GM12878 (cell line): Measurements from ENCODE around the gene ZBTB22. TPM values are rescaled to one million over a fixed set of nuclear protein-coding genes. Genes with fewer than 3 reads are reported as not detected.

Experiments used
- ATAC-seq: fragments of 200-7000 bp; cut with Tn5 transposase; 3 replicates; pipeline ENCODE4 v1.9.1; 2020; ENCODE audit warnings: mild to moderate bottlenecking, moderate library complexity
- BruUV-seq: library from RNA; stranded (reverse); fragments of 400-500 nt; replicated peaks from 2 replicates; lab custom pipeline; 2021; lab: Mats Ljungman, UMichigan
- CTCF ChIA-PET: fragments of 300-600 bp; sonication (Branson Sonifier 250); formaldehyde crosslinking; extraction: SDS; loops from one replicate; lab custom pipeline; 2021; ENCODE audit warnings: inconsistent platforms; lab: Yijun Ruan, JAX
- POLR2A ChIA-PET: fragments of 350-600 bp; formaldehyde crosslinking; extraction: SDS; loops from one replicate; lab custom pipeline; 2021; ENCODE audit warnings: inconsistent platforms; lab: Charles Lee
- RAD21 ChIA-PET: fragments of 300-600 bp; sonication (Branson Sonifier 250); formaldehyde crosslinking; loops from one replicate; lab custom pipeline; 2023; ENCODE audit warnings: antibody characterized with exemption; ENCODE audit not compliant: unreplicated experiment; lab: Charles Lee
- SMC1A ChIA-PET: fragments of 300-600 bp; sonication (Branson Sonifier 250); formaldehyde crosslinking; loops from one replicate; lab custom pipeline; 2023; ENCODE audit not compliant: unreplicated experiment, uncharacterized antibody; lab: Charles Lee
- DNase-seq: peaks from one replicate; pipeline ENCODE4 v3.0.0-alpha.2; 2011; ENCODE audit warnings: low read depth, low spot score
- FAIRE-seq: peaks from 3 replicates; lab custom pipeline; 2011; peaks lifted over from hg19 to GRCh38; lab: Jason Lieb, UNC
- H2AFZ ChIP-seq: 2 replicates; pipeline ENCODE4 v1.6.0; 2011; ENCODE audit warnings: low read depth, low read length, control low read depth; ENCODE audit not compliant: control insufficient read depth
- H3K27ac ChIP-seq: 2 replicates; pipeline ENCODE4 v1.5.1; 2011; ENCODE audit warnings: control low read depth; ENCODE audit not compliant: control insufficient read depth, insufficient read depth
- H3K27me3 ChIP-seq, 2 experiments: replicated peaks in 1 of 2; 2 replicates each; pipeline versions ENCODE4 v1.6.0 to v1.6.1; 2011; ENCODE audit warnings: low read length in 1 of 2; ENCODE audit not compliant: control insufficient read depth in 2 of 2, insufficient read depth in 2 of 2
- H3K36me3 ChIP-seq, 2 experiments: 2 replicates each; pipeline ENCODE4 v1.5.1; 2011; ENCODE audit warnings: low read length in 1 of 2; ENCODE audit not compliant: control insufficient read depth in 2 of 2, insufficient read depth in 2 of 2
- H3K4me1 ChIP-seq: 2 replicates; pipeline ENCODE4 v1.6.1; 2011; ENCODE audit warnings: mild to moderate bottlenecking, low read length, moderate library complexity, mixed read lengths; ENCODE audit not compliant: control insufficient read depth, insufficient read depth
- H3K4me2 ChIP-seq: 2 replicates; pipeline ENCODE4 v1.6.0; 2011; ENCODE audit warnings: control low read depth; ENCODE audit not compliant: control insufficient read depth, insufficient read depth
- H3K4me3 ChIP-seq: fragments of 200-600 bp; sonication (generic); 2 replicates; pipeline ENCODE4 v1.5.1; 2016
- H3K79me2 ChIP-seq: 2 replicates; pipeline ENCODE4 v1.6.0; 2011; ENCODE audit warnings: low read length; ENCODE audit not compliant: control insufficient read depth, insufficient read depth
- H3K9ac ChIP-seq: 2 replicates; pipeline ENCODE4 v1.8.0; 2011; ENCODE audit warnings: low read length, control low read depth, mixed read lengths; ENCODE audit not compliant: control insufficient read depth, insufficient read depth
- H3K9me3 ChIP-seq: replicated peaks from 3 replicates; pipeline ENCODE4 v1.5.1; 2011; ENCODE audit warnings: mild to moderate bottlenecking, low read length; ENCODE audit not compliant: control insufficient read depth, insufficient read depth
- H4K20me1 ChIP-seq: 2 replicates; pipeline ENCODE4 v1.6.0; 2011; ENCODE audit not compliant: control insufficient read depth, insufficient read depth
- CREM ChIP-seq: IDR thresholded peaks from 2 replicates; pipeline ENCODE4 v1.6.1; 2014; ENCODE audit warnings: antibody characterized with exemption, low read depth
- EGR1 ChIP-seq, 2 experiments: IDR thresholded peaks; 1 replicate in 1 of 2; 2 replicates in 1 of 2; pipeline ENCODE4 v1.6.1; 2011 to 2012; ENCODE audit warnings: low read depth in 2 of 2, low read length in 2 of 2, borderline replicate concordance in 1 of 2, mild to moderate bottlenecking in 1 of 2, moderate library complexity in 1 of 2
- IRF5 ChIP-seq: fragments of 450-650 bp; IDR thresholded peaks from 2 replicates; pipeline ENCODE4 v1.6.1; 2017; ENCODE audit warnings: borderline replicate concordance
- JUNB ChIP-seq: IDR thresholded peaks from 2 replicates; pipeline ENCODE4 v1.6.1; 2016; ENCODE audit warnings: antibody characterized with exemption, mild to moderate bottlenecking
- RAD51 ChIP-seq: fragments of 450-650 bp; IDR thresholded peaks from 2 replicates; pipeline ENCODE4 v1.6.1; 2016; ENCODE audit warnings: moderate library complexity, mild to moderate bottlenecking, inconsistent platforms
- SMC3 ChIP-seq: IDR thresholded peaks from 2 replicates; pipeline ENCODE4 v1.6.1; 2011; ENCODE audit warnings: low read length, improper control_type of control experiment, borderline replicate concordance
- SUPT20H ChIP-seq: IDR thresholded peaks from 2 replicates; pipeline ENCODE4 v1.6.1; 2011; ENCODE audit warnings: low read depth, mild to moderate bottlenecking, low read length, moderate library complexity, borderline replicate concordance; ENCODE audit not compliant: control insufficient read depth
- WGBS: methylation state at CpG from one replicate; pipeline ENCODE4 v1.1.6; 2016; ENCODE audit warnings: low lambda C conversion rate; ENCODE audit not compliant: insufficient replicate concordance, insufficient coverage; ENCODE audit errors: missing lambda C conversion rate; 5-methylcytosine and 5-hydroxymethylcytosine counted together
- in situ Hi-C: fragments of 300-500 bp; cut with MboI; formaldehyde crosslinking; loops from 9 replicates; pipeline ENCODE4 v1.14.3; 2018; ENCODE audit warnings: mixed read lengths
- intact Hi-C: fragments of 100-400 bp; cut with micrococcal nuclease; formaldehyde crosslinking; loops from one replicate; pipeline ENCODE4 v1.14.2; 2022; ENCODE audit not compliant: unreplicated experiment
- polyA plus RNA-seq, 11 experiments: library from polyadenylated mRNA; depleted of rRNA in 4 of 11; unstranded in 6 of 11; stranded (reverse) in 5 of 11; fragments of >200 nt; fragmentation: Nextera tagmentation in 4 of 11; fragmentation: Illumina TruSeq in 1 of 11; extraction: Ambion mirVana in 4 of 11; extraction: Trizol in 1 of 11; gene quantifications; 1 replicate in 1 of 11; 2 replicates in 10 of 11; pipeline versions ENCODE4 v1.2.1 to v1.2.3, GENCODE V29; 2011 to 2016; ENCODE audit warnings: inconsistent platforms in 2 of 11, missing spikeins in 2 of 11, low read depth in 1 of 11
- total RNA-seq, 4 experiments: library from RNA; depleted of rRNA in 3 of 4; stranded (reverse); fragments of >200 nt in 3 of 4; fragmentation: Illumina TruSeq in 1 of 4; extraction: Trizol in 1 of 4; gene quantifications; 2 replicates each; pipeline versions ENCODE4 v1.2.1 to v1.2.3, GENCODE V29; 2013 to 2021
- TF ChIP-seq, protein P1 (sequence below): fragments of 450-650 bp; IDR thresholded peaks from 2 replicates; pipeline ENCODE4 v1.6.1; 2017; ENCODE audit warnings: mild to moderate bottlenecking, low read depth, inconsistent platforms; ENCODE audit not compliant: poor library complexity, severe bottlenecking
- TF ChIP-seq, protein P2 (sequence below): IDR thresholded peaks from 2 replicates; pipeline ENCODE4 v1.6.1; 2011; ENCODE audit warnings: low read depth, low read length, improper control_type of control experiment, borderline replicate concordance
- TF ChIP-seq, protein P3 (sequence below): IDR thresholded peaks from 2 replicates; pipeline ENCODE4 v1.6.1; 2012; ENCODE audit warnings: low read depth, low read length, improper control_type of control experiment

ZBTB22 gene
- total and polyA plus RNA-seq, 10 of the 15 experiments (the other 5 are each of a cell fraction or from before 2014, with no cell fraction given): 0.11 to 9.9 (median 4.8) TPM

- intact Hi-C loops (no loop called here), in situ Hi-C loops (no loop called here)
- no peaks in the 10 kb centered on the region for H3K27me3 ChIP-seq
- TF ChIP-seq SMC3: no peak
- no peak for TF ChIP-seq RAD51
- TF ChIP-seq, protein P1, sequence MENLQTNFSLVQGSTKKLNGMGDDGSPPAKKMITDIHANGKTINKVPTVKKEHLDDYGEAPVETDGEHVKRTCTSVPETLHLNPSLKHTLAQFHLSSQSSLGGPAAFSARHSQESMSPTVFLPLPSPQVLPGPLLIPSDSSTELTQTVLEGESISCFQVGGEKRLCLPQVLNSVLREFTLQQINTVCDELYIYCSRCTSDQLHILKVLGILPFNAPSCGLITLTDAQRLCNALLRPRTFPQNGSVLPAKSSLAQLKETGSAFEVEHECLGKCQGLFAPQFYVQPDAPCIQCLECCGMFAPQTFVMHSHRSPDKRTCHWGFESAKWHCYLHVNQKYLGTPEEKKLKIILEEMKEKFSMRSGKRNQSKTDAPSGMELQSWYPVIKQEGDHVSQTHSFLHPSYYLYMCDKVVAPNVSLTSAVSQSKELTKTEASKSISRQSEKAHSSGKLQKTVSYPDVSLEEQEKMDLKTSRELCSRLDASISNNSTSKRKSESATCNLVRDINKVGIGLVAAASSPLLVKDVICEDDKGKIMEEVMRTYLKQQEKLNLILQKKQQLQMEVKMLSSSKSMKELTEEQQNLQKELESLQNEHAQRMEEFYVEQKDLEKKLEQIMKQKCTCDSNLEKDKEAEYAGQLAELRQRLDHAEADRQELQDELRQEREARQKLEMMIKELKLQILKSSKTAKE: no peak
- TF ChIP-seq IRF5: no peak
- TF ChIP-seq, protein P2, sequence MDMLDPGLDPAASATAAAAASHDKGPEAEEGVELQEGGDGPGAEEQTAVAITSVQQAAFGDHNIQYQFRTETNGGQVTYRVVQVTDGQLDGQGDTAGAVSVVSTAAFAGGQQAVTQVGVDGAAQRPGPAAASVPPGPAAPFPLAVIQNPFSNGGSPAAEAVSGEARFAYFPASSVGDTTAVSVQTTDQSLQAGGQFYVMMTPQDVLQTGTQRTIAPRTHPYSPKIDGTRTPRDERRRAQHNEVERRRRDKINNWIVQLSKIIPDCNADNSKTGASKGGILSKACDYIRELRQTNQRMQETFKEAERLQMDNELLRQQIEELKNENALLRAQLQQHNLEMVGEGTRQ: no peak
- no peak for TF ChIP-seq CREM
- no peak for TF ChIP-seq SUPT20H
- no peak for TF ChIP-seq EGR1 (IDR thresholded peaks at IDR 0.05; ENCODE audit: borderline replicate concordance in 1 of 2, low read depth in 2 of 2, low read length in 2 of 2)
- no peak for TF ChIP-seq JUNB
- TF ChIP-seq, protein P3, sequence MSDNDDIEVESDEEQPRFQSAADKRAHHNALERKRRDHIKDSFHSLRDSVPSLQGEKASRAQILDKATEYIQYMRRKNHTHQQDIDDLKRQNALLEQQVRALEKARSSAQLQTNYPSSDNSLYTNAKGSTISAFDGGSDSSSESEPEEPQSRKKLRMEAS: no peak
- H4K20me1 ChIP-seq: no peaks in the 10 kb centered on the region
- no peak for DNase-seq
- H3K36me3 ChIP-seq: peaks cover 0 to 21% of the 10 kb centered on the region in 2 experiments; a peak in 3 of 4 replicates
- peak overlapping the region; percentile 80 for H3K4me2 ChIP-seq
- H3K79me2 ChIP-seq: peaks cover 31% of the 10 kb centered on the region
- ChIA-PET SMC1A (interaction anchor here (2.8 to 4.4 kb wide), 2 partner anchors 13 to 19 kb away, joined by 8 to 25 read pairs; partner anchors contain the start of genes B3GALT4, RPS18 and VPS52), POLR2A (interaction anchor here (0.9 to 3.5 kb wide), 5 partner anchors 8 to 23 kb away, joined by 3 to 60 read pairs (median 24); partner anchors contain the start of genes B3GALT4, RGL2, RPS18 and TAPBP), RAD21 (interaction anchor here (1.0 to 2.6 kb wide), 3 partner anchors 9 to 55 kb away, joined by 4 to 11 read pairs (median 11); no protein-coding TSS in a partner anchor), CTCF (interaction anchor here (1.1 to 5.0 kb wide), 3 partner anchors 11 to 105 kb away, joined by 3 to 28 read pairs (median 3); partner anchors contain the start of gene B3GALT4)
- no peak for FAIRE-seq
- WGBS: 74% methylated on average over 6 of the region's 7 CpGs
- peak overlapping the region; percentile 74 for H3K27ac ChIP-seq
- no TSS peak for BruUV-seq
- H3K4me3 ChIP-seq: peak overlapping the region; percentile 78
- no peak overlapping the region for H2AFZ ChIP-seq
- ATAC-seq: no peak
- H3K4me1 ChIP-seq: no peaks in the 10 kb centered on the region
- H3K9me3 ChIP-seq: no peaks in the 10 kb centered on the region
- H3K9ac ChIP-seq: peak overlapping the region; percentile 73
Measured at GRCh38 chr6:33290459-33290858, 27.1 kb downstream of the ZBTB22 start.
